SK-N-SH (cell line): ENCODE measurements around the gene CDS2. TPM values are rescaled to one million over a fixed set of nuclear protein-coding genes. Genes with fewer than 3 reads are reported as not detected.

ENCODE experiments used
- CTCF ChIA-PET: fragments of 300-600, 350-600 bp; formaldehyde crosslinking; extraction: SDS; loops from one replicate; lab custom pipeline; 2021; lab: Yijun Ruan, JAX
- POLR2A ChIA-PET: fragments of 350-600 bp; sonication (Branson Sonifier 250); formaldehyde crosslinking; extraction: SDS; loops from one replicate; lab custom pipeline; 2020; ENCODE audit warnings: antibody characterized with exemption, inconsistent platforms; lab: Yijun Ruan, JAX
- DNase-seq: peaks from one replicate; pipeline ENCODE4 v3.0.0; 2012
- H2AFZ ChIP-seq: fragments of 200-600 bp; sonication (generic); 2 replicates; pipeline ENCODE4 v1.8.1; 2016; ENCODE audit warnings: antibody characterized with exemption, mild to moderate bottlenecking, low read depth
- H3F3A ChIP-seq: fragments of 200-600 bp; sonication (generic); replicated peaks from 2 replicates; pipeline ENCODE3; 2016; ENCODE audit warnings: antibody characterized with exemption, mild to moderate bottlenecking; ENCODE audit not compliant: insufficient read depth
- H3K27ac ChIP-seq, 2 experiments: fragments of 200-500 bp in 1 of 2; fragments of 200-600 bp in 1 of 2; sonication (Bioruptor generic) in 1 of 2; sonication (generic), shearing (Covaris generic) in 1 of 2; 2 replicates each; pipeline versions ENCODE4 v1.5.1 to v1.6.1; 2014 to 2016; ENCODE audit warnings: low read depth in 2 of 2, inconsistent platforms in 1 of 2, low read length in 1 of 2, mild to moderate bottlenecking in 1 of 2, mixed read lengths in 1 of 2
- H3K27me3 ChIP-seq: fragments of 200-600 bp; sonication (generic), shearing (Covaris generic); 2 replicates; pipeline ENCODE4 v1.6.1; 2016; ENCODE audit warnings: mixed run types; ENCODE audit not compliant: insufficient read depth
- H3K36me3 ChIP-seq, 2 experiments: fragments of 200-500 bp in 1 of 2; fragments of 200-600 bp in 1 of 2; sonication (Bioruptor generic) in 1 of 2; sonication (generic) in 1 of 2; replicated peaks in 1 of 2; 2 replicates each; pipeline versions ENCODE3 to v1.5.1; 2014 to 2016; ENCODE audit warnings: low read length in 1 of 2, mild to moderate bottlenecking in 1 of 2; ENCODE audit not compliant: insufficient read depth in 2 of 2, control insufficient read depth in 1 of 2
- H3K4me1 ChIP-seq, 2 experiments: fragments of 200-500 bp in 1 of 2; fragments of 200-600 bp in 1 of 2; sonication (Bioruptor generic) in 1 of 2; sonication (generic), shearing (Covaris generic) in 1 of 2; 2 replicates each; pipeline versions ENCODE4 v1.5.1 to v1.6.1; 2014 to 2016; ENCODE audit warnings: low read depth in 1 of 2, low read length in 1 of 2, mixed run types in 1 of 2; ENCODE audit not compliant: insufficient read depth in 2 of 2, control insufficient read depth in 1 of 2
- H3K4me2 ChIP-seq: fragments of 200-600 bp; sonication (generic), shearing (Covaris generic); 2 replicates; pipeline ENCODE4 v1.6.1; 2017; ENCODE audit warnings: mixed run types
- H3K4me3 ChIP-seq, 2 experiments: fragments of 200-500 bp in 1 of 2; fragments of 200-600 bp in 1 of 2; sonication (Bioruptor generic) in 1 of 2; sonication (generic), shearing (Covaris generic) in 1 of 2; 2 replicates each; pipeline versions ENCODE4 v1.5.1 to v1.8.1; 2014 to 2016; ENCODE audit warnings: low read depth in 2 of 2, inconsistent platforms in 1 of 2, low read length in 1 of 2, mild to moderate bottlenecking in 1 of 2, mixed read lengths in 1 of 2, moderate library complexity in 1 of 2
- H3K79me2 ChIP-seq: fragments of 200-600 bp; sonication (generic); 2 replicates; pipeline ENCODE4 v1.8.1; 2017; ENCODE audit warnings: mild to moderate bottlenecking; ENCODE audit not compliant: insufficient read depth
- H3K9ac ChIP-seq: fragments of 200-600 bp; sonication (generic); 2 replicates; pipeline ENCODE4 v1.6.1; 2017; ENCODE audit warnings: mixed run types
- H3K9me2 ChIP-seq: fragments of 200-600 bp; sonication (generic); 2 replicates; pipeline ENCODE4 v1.6.1; 2017; ENCODE audit warnings: mixed run types
- H3K9me3 ChIP-seq: fragments of 200-600 bp; sonication (generic); 2 replicates; pipeline ENCODE4 v1.6.1; 2017; ENCODE audit warnings: mixed run types, mild to moderate bottlenecking, moderate library complexity
- H4K20me1 ChIP-seq: fragments of 200-600 bp; sonication (generic); 2 replicates; pipeline ENCODE4 v1.6.1; 2017; ENCODE audit warnings: mild to moderate bottlenecking, mixed run types; ENCODE audit not compliant: insufficient read depth
- CTCF ChIP-seq: fragments of 200-600 bp; sonication (generic); IDR thresholded peaks from 2 replicates; pipeline ENCODE4 v1.6.1; 2017; ENCODE audit warnings: antibody characterized with exemption, mild to moderate bottlenecking, moderate library complexity
- EP300 ChIP-seq, 2 experiments: IDR thresholded peaks; 2 replicates each; pipeline versions ENCODE4 v1.4.0 to v1.6.1; 2012; ENCODE audit warnings: borderline replicate concordance in 1 of 2, low read depth in 1 of 2, low read length in 1 of 2
- FOSL2 ChIP-seq: IDR thresholded peaks from 2 replicates; pipeline ENCODE4 v1.4.0; 2012; ENCODE audit warnings: low read depth, mild to moderate bottlenecking, moderate library complexity, borderline replicate concordance
- FOXM1 ChIP-seq: IDR thresholded peaks from 2 replicates; pipeline ENCODE4 v1.4.0; 2012; ENCODE audit warnings: low read depth, mild to moderate bottlenecking
- IRF3 ChIP-seq: fragments of 150-350 bp; IDR thresholded peaks from 2 replicates; pipeline ENCODE4 v1.6.1; 2016; ENCODE audit warnings: mild to moderate bottlenecking, low read depth, low read length
- JUND ChIP-seq: IDR thresholded peaks from 2 replicates; pipeline ENCODE4 v1.4.0; 2012
- MAX ChIP-seq: IDR thresholded peaks from 2 replicates; pipeline ENCODE4 v1.4.0; 2012; ENCODE audit warnings: low read depth
- NFIC ChIP-seq: IDR thresholded peaks from 2 replicates; pipeline ENCODE4 v1.4.0; 2012; ENCODE audit warnings: borderline replicate concordance
- NRF1 ChIP-seq: IDR thresholded peaks from 2 replicates; pipeline ENCODE4 v1.6.1; 2012; ENCODE audit warnings: low read depth, mild to moderate bottlenecking, low read length
- RCOR1 ChIP-seq: fragments of 150-350 bp; IDR thresholded peaks from 2 replicates; pipeline ENCODE4 v1.6.1; 2017; ENCODE audit warnings: antibody characterized with exemption, low read length
- RXRA ChIP-seq: IDR thresholded peaks from 2 replicates; pipeline ENCODE4 v1.4.0; 2012; ENCODE audit warnings: low read depth, mild to moderate bottlenecking, borderline replicate concordance
- TAF1 ChIP-seq: IDR thresholded peaks from 2 replicates; pipeline ENCODE4 v1.6.1; 2012; ENCODE audit warnings: low read depth, mild to moderate bottlenecking, low read length, moderate library complexity, borderline replicate concordance
- TEAD4 ChIP-seq: IDR thresholded peaks from 2 replicates; pipeline ENCODE4 v1.4.0; 2012; ENCODE audit warnings: mild to moderate bottlenecking, borderline replicate concordance; ENCODE audit not compliant: insufficient read depth
- USF1 ChIP-seq: IDR thresholded peaks from 2 replicates; pipeline ENCODE4 v1.4.0; 2012; ENCODE audit warnings: low read depth, borderline replicate concordance
- YY1 ChIP-seq: IDR thresholded peaks from 2 replicates; pipeline ENCODE4 v1.4.0; 2012; ENCODE audit warnings: low read depth, mild to moderate bottlenecking
- WGBS: methylation state at CpG from one replicate; pipeline ENCODE4 v1.1.6; 2017; ENCODE audit warnings: low lambda C conversion rate; 5-methylcytosine and 5-hydroxymethylcytosine counted together
- polyA plus RNA-seq, 3 experiments: library from polyadenylated mRNA; depleted of rRNA; stranded (reverse); fragments of >200 nt; gene quantifications; 2 replicates each; pipeline ENCODE4 v1.2.3, GENCODE V29; 2012

Gene CDS2
- polyA plus RNA-seq, 1 of the 3 experiments (the other 2 are of a cell fraction) = 13.9 TPM

GRCh38 chr20:5172903-5173463 is 46.2 kb downstream of the CDS2 start:
- no peak overlapping the region for H3K4me3 ChIP-seq
- DNase-seq = no peak
- peaks cover 12 to 40% of the 10 kb centered on the region in 2 experiments; a peak in 3 of 4 replicates for H3K4me1 ChIP-seq
- 97% methylated on average over 8 of the region's 8 CpGs for WGBS
- peaks cover 13% of the 10 kb centered on the region for H4K20me1 ChIP-seq
- no peaks in the 10 kb centered on the region for H3K9me2 ChIP-seq
- H3K36me3 ChIP-seq = peaks cover 6 to 20% of the 10 kb centered on the region in 2 experiments
- no peak for TF ChIP-seq FOXM1
- TF ChIP-seq USF1 = no peak
- ChIA-PET POLR2A (no interaction called here), CTCF (interaction anchor here (2.5 kb wide), 1 partner anchor 19 kb away, joined by 12 read pairs; no protein-coding TSS in a partner anchor)
- no peaks in the 10 kb centered on the region for H3F3A ChIP-seq
- H3K27me3 ChIP-seq = no peaks in the 10 kb centered on the region
- no peaks in the 10 kb centered on the region for H3K9me3 ChIP-seq
- no peak overlapping the region for H2AFZ ChIP-seq
- no peak overlapping the region; a peak in 1 of 4 replicates for H3K27ac ChIP-seq
- H3K4me2 ChIP-seq = no peak overlapping the region
- peaks cover 29% of the 10 kb centered on the region for H3K79me2 ChIP-seq
- H3K9ac ChIP-seq = no peak overlapping the region

- H3F3A ChIP-seq = no peaks in the 10 kb centered on the region
- POLR2A ChIA-PET = no interaction called here
- H3K4me2 ChIP-seq = no peak overlapping the region
- H3K9ac ChIP-seq = no peak overlapping the region
- WGBS = 91% methylated on average over 4 of the region's 4 CpGs
- no peaks in the 10 kb centered on the region for H3K9me2 ChIP-seq
- no peak overlapping the region for H3K4me3 ChIP-seq
- no peak for DNase-seq
- H3K27ac ChIP-seq = no peak overlapping the region
- no peak for TF ChIP-seq JUND
- no peak for TF ChIP-seq IRF3
- TF ChIP-seq NRF1 = no peak
- H3K79me2 ChIP-seq = peaks cover 22% of the 10 kb centered on the region
- no peak overlapping the region for H2AFZ ChIP-seq
- no peaks in the 10 kb centered on the region for H3K9me3 ChIP-seq
- peaks cover 6 to 20% of the 10 kb centered on the region in 2 experiments for H3K36me3 ChIP-seq
- CTCF ChIA-PET = interaction anchor here (2.0 to 2.8 kb wide), 2 partner anchors 18 to 47 kb away, joined by 9 to 15 read pairs; partner anchors contain the start of gene CDS2
- no peaks in the 10 kb centered on the region for H3K27me3 ChIP-seq
- H4K20me1 ChIP-seq = peaks cover 11% of the 10 kb centered on the region
- H3K4me1 ChIP-seq = peaks cover 7 to 38% of the 10 kb centered on the region in 2 experiments; a peak in 3 of 4 replicates
These were observed 46.9 kb downstream of the CDS2 start for GRCh38 chr20:5173751-5174150.

- Histone ChIP-seq H3K27ac (no peak overlapping the region), H3K9ac (no peak overlapping the region), H3K79me2 (peaks cover 6% of the 10 kb centered on the region; the same call in 1 of the 2 replicates), H3K9me2 (no peaks in the 10 kb centered on the region), H3K4me2 (no peak overlapping the region), H3K4me3 (no peak overlapping the region), H4K20me1 (no peaks in the 10 kb centered on the region), H3K4me1 (peaks cover 0 to 8% of the 10 kb centered on the region in 2 experiments; a peak in 1 of 4 replicates), H2AFZ (no peak overlapping the region), H3K36me3 (peaks cover 11 to 29% of the 10 kb centered on the region in 2 experiments), H3K27me3 (no peaks in the 10 kb centered on the region), H3F3A (no peaks in the 10 kb centered on the region), H3K9me3 (no peaks in the 10 kb centered on the region)
- WGBS = 97% methylated on average over 6 of the region's 6 CpGs
- DNase-seq = no peak
- CTCF ChIA-PET = interaction anchor here (1.0 to 1.3 kb wide), 2 partner anchors 29 to 51 kb away, joined by 4 to 5 read pairs; partner anchors contain the start of gene CDS2
- POLR2A ChIA-PET = no interaction called here
- TF ChIP-seq MAX = no peak
- TF ChIP-seq USF1 = no peak
- TF ChIP-seq TAF1 = no peak
- no peak for TF ChIP-seq NFIC
- TF ChIP-seq TEAD4 = no peak
- no peak for TF ChIP-seq RXRA
- TF ChIP-seq FOSL2 = no peak
- TF ChIP-seq CTCF = no peak
- TF ChIP-seq EP300 (IDR thresholded peaks at IDR 0.05; ENCODE audit: borderline replicate concordance in 1 of 2, low read depth in 1 of 2, low read length in 1 of 2) = no peak
- no peak for TF ChIP-seq YY1
- no peak for TF ChIP-seq RCOR1
These were observed 50.3 kb downstream of the CDS2 start for GRCh38 chr20:5177071-5177470.
